Astrocyte (in vitro differentiated cells and primary cell): ENCODE results near the gene EBLN1.

Experiments
- EZH2 ChIP-seq: IDR thresholded peaks from 2 replicates; pipeline ENCODE4 v1.6.1; 2012; ENCODE audit warnings: mild to moderate bottlenecking, low read length, inconsistent platforms; ENCODE audit not compliant: insufficient read depth
- TF ChIP-seq, protein P1 (sequence below): IDR thresholded peaks from 2 replicates; pipeline ENCODE4 v1.5.1; 2011; ENCODE audit warnings: low read depth, mild to moderate bottlenecking, inconsistent platforms, low read length, moderate library complexity; ENCODE audit not compliant: insufficient read depth

- TF ChIP-seq, protein P1, sequence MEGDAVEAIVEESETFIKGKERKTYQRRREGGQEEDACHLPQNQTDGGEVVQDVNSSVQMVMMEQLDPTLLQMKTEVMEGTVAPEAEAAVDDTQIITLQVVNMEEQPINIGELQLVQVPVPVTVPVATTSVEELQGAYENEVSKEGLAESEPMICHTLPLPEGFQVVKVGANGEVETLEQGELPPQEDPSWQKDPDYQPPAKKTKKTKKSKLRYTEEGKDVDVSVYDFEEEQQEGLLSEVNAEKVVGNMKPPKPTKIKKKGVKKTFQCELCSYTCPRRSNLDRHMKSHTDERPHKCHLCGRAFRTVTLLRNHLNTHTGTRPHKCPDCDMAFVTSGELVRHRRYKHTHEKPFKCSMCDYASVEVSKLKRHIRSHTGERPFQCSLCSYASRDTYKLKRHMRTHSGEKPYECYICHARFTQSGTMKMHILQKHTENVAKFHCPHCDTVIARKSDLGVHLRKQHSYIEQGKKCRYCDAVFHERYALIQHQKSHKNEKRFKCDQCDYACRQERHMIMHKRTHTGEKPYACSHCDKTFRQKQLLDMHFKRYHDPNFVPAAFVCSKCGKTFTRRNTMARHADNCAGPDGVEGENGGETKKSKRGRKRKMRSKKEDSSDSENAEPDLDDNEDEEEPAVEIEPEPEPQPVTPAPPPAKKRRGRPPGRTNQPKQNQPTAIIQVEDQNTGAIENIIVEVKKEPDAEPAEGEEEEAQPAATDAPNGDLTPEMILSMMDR: no peak
- TF ChIP-seq EZH2: no peak
These were observed 35.7 kb upstream of the EBLN1 start for GRCh38 chr10:22253580-22253882.
